ENCODE results near the gene NUDCD3.

Gene NUDCD3

GRCh38 chr7:44368455-44368854, 122.0 kb downstream of the NUDCD3 start:
- Histone ChIP-seq H3K4me1 (no peaks in the 10 kb centered on the region), H3K4me3 (ENCODE audit: low read depth, low read length) (no peak overlapping the region), H3K9me3 (no peaks in the 10 kb centered on the region), H3K36me3 (no peaks in the 10 kb centered on the region), H3K27me3 (peaks cover 9% of the 10 kb centered on the region)
- TF ChIP-seq CTCF (IDR thresholded peaks at IDR 0.05; ENCODE audit: low read depth, low read length) = no peak
- DNase-seq = no peak

DNA sequence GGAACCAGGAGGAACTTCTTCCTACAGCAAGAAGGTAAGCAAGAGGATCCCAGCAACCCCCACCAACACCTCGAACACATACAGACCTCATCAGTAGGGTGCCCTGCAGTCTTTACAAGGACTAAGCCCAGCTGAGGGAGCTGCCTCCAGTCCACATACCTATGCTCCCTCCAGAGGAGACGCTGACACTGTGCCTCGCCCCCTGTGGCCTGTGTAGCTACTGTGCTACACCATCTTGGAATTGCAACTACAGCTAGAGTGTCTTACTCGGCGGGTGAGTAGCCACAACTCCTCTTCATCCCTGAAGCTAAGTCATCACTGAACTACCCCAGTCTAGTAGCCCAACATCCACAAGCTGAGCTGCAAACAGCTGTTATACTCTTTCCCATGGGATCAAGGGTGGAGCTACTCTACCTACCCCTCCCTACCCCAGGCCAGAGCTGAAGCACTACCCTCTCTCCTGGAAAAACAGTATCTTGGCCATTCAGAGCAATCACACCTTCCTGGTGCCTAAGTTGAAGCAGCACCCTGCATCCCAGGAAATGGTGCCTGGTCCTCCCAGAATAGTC, 122.9 kb downstream of the NUDCD3 start:
- Histone ChIP-seq H3K4me3 (ENCODE audit: low read depth, low read length) (no peak overlapping the region), H3K27me3 (peaks cover 9% of the 10 kb centered on the region), H3K9me3 (no peaks in the 10 kb centered on the region), H3K4me1 (no peaks in the 10 kb centered on the region), H3K36me3 (no peaks in the 10 kb centered on the region)
- DNase-seq = no peak
- no peak for TF ChIP-seq CTCF (IDR thresholded peaks at IDR 0.05; ENCODE audit: low read depth, low read length)

DNA sequence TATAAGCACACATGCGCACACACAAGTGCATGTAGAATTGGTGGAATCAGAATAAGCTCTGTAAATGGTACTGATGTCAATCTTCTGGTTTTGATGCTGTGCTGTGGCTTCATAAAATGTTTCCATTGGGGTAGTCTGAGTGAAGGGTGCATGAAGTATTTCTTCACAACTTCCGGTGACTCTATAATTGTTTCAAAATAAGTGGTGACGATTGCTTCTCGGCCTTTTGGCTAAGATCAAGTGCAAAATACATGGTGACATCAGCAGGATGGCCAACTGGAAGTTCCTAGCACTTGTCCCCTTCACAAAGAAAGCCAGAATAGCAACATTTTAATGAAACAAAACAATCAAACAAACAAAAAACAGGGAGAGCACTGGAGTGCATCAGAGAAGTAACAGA, 123.5 kb downstream of the NUDCD3 start:
- Histone ChIP-seq H3K4me1 (no peaks in the 10 kb centered on the region), H3K27me3 (peaks cover 9% of the 10 kb centered on the region), H3K9me3 (no peaks in the 10 kb centered on the region), H3K4me3 (ENCODE audit: low read depth, low read length) (no peak overlapping the region), H3K36me3 (no peaks in the 10 kb centered on the region)
- DNase-seq = no peak
- TF ChIP-seq CTCF (IDR thresholded peaks at IDR 0.05; ENCODE audit: low read depth, low read length) = no peak

GRCh38 chr7:44353668-44354067, 136.8 kb downstream of the NUDCD3 start:
- no peaks in the 10 kb centered on the region for H3K27me3 ChIP-seq

DNA sequence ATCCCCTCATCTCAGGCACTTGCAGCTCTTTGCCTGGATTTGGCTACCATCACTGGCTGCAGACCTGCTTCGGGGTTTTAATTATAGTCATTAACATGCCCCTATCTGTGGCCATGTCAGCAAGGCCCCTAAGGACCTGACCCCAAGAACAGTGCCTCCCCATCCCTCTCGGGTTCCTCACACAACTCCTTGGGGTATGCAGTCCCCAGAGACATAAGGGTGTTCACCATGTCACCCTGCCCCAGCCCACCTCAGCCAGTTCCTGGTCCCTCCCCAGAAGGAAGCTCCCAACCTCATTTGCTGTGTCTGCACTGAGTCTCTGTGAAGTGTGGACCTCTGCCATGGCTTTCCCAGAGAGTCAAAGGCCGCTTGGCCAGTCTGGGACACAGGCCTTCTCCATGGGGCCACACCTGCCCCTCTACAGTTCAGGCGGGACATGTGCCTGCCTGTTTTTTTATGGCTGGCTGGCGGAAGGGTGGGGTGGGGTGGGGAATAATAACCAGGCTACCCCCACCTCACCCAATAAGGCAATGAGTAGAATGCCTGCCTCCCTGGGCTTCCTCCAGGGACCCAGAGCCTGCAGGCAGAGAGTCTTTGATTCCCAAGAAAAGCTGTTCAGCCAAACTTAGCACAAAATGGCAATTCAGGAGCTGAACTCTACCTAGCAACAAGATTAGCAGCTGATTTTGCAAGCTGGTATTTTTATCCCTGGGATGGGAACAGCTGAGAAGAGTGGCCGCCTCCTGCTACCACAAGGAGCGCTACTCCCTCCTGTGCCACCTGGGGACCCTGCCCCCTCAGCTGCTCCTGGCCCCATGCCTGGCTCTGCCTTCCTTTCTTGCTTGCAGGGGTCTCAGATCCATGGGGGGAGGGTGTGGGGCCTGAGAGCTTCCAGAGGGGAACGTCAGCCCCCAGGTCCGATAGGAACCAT, 141.3 kb downstream of the NUDCD3 start:
- Histone ChIP-seq H3K4me3 (ENCODE audit: low read depth, low read length) (no peak overlapping the region), H3K27me3 (no peaks in the 10 kb centered on the region), H3K36me3 (no peaks in the 10 kb centered on the region), H3K9me3 (no peaks in the 10 kb centered on the region), H3K4me1 (no peaks in the 10 kb centered on the region)
- DNase-seq = no peak
- 0 out of 2 replicates have a peak, but pooled peaks have one; percentile 5 for TF ChIP-seq CTCF (IDR thresholded peaks at IDR 0.05; ENCODE audit: low read depth, low read length)

More at GRCh38 chr7:44353668-44354067, 136.8 kb downstream of the NUDCD3 start:
- Histone ChIP-seq H3K9me3 (no peaks in the 10 kb centered on the region), H3K4me3 (ENCODE audit: low read depth, low read length) (no peak overlapping the region), H3K4me1 (no peaks in the 10 kb centered on the region), H3K36me3 (no peaks in the 10 kb centered on the region)
- no peak for DNase-seq
- no peak for TF ChIP-seq CTCF (IDR thresholded peaks at IDR 0.05; ENCODE audit: low read depth, low read length)

- H3K4me1 ChIP-seq = no peaks in the 10 kb centered on the region
- peak; percentile 39 for DNase-seq
- peak; percentile 45 for TF ChIP-seq CTCF (IDR thresholded peaks at IDR 0.05; ENCODE audit: low read depth, low read length)
- no peak overlapping the region for H3K4me3 ChIP-seq (ENCODE audit: low read depth, low read length)
- no peaks in the 10 kb centered on the region for H3K9me3 ChIP-seq
- H3K36me3 ChIP-seq = no peaks in the 10 kb centered on the region
- no peaks in the 10 kb centered on the region for H3K27me3 ChIP-seq
Observed at GRCh38 chr7:44348300-44348699, 142.2 kb downstream of the NUDCD3 start.

Measured in BE2C (cell line).